Measurements from ENCODE around the gene UBAP1L. TPM values are rescaled to one million over a fixed set of nuclear protein-coding genes. Genes with fewer than 3 reads are reported as not detected.

Gene UBAP1L
- 5.9 and 9.6 TPM in 2 replicates for total RNA-seq

DNA sequence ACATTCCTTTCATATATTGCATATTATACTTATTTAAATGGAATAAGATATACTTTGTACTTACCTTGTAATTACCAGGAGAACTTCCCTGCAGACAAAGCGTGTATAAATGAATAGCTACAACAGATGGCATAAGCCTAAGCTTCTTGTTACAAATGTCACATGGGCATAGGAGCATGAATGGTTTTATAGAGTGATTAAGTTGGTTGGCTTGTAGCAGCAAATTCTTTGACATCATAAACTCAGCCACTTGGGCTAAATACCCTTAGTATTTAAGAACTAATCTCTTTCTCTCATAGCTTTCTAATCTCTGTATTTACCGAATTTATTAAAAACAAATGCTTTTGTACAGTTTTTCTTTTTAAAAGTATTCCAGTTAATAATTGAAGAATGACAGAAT is at the start of gene UBAP1L:
Gene UBAP1L, minus strand, starts transcription at position 115 of the 400 bp plus-strand sequence. CDS start 8,985 bp downstream, outside the sequence.
- Mint-ChIP-seq H3K27me3 (no peaks in the 10 kb centered on the region), H3K4me3 (no peak within 1 kb of the TSS), H3K36me3 (ENCODE audit: low read depth) (peaks cover 74% of the 10 kb centered on the region), H3K9me3 (no peaks in the 10 kb centered on the region), H3K27ac (no peak within 1 kb of the TSS), H3K4me1 (no peaks in the 10 kb centered on the region)
- TF ChIP-seq, protein P1, sequence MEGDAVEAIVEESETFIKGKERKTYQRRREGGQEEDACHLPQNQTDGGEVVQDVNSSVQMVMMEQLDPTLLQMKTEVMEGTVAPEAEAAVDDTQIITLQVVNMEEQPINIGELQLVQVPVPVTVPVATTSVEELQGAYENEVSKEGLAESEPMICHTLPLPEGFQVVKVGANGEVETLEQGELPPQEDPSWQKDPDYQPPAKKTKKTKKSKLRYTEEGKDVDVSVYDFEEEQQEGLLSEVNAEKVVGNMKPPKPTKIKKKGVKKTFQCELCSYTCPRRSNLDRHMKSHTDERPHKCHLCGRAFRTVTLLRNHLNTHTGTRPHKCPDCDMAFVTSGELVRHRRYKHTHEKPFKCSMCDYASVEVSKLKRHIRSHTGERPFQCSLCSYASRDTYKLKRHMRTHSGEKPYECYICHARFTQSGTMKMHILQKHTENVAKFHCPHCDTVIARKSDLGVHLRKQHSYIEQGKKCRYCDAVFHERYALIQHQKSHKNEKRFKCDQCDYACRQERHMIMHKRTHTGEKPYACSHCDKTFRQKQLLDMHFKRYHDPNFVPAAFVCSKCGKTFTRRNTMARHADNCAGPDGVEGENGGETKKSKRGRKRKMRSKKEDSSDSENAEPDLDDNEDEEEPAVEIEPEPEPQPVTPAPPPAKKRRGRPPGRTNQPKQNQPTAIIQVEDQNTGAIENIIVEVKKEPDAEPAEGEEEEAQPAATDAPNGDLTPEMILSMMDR (IDR thresholded peaks at IDR 0.05) = no peak
- ChIA-PET CTCF (no interaction called here), POLR2A (interaction anchor here (0.6 to 1.0 kb wide), 2 partner anchors 11 to 1323 kb away, joined by 3 read pairs; no protein-coding TSS in a partner anchor)
- no peak for DNase-seq
- intact Hi-C loops (cut with micrococcal nuclease) = no loop called here
- ATAC-seq (ENCODE audit: low read depth) = no peak

GRCh38 chr15:65164139-65164538 is 49.1 kb upstream of the UBAP1L start:
- Mint-ChIP-seq H3K27ac (no peak overlapping the region), H3K9me3 (no peaks in the 10 kb centered on the region), H3K4me1 (no peaks in the 10 kb centered on the region), H3K36me3 (ENCODE audit: low read depth) (peaks cover 42% of the 10 kb centered on the region), H3K4me3 (no peak overlapping the region), H3K27me3 (no peaks in the 10 kb centered on the region)
- ChIA-PET POLR2A (no interaction called here), CTCF (no interaction called here)
- TF ChIP-seq, protein P1 (IDR thresholded peaks at IDR 0.05) = no peak
- DNase-seq (no peak), ATAC-seq (ENCODE audit: low read depth) (no peak)
- intact Hi-C loops (cut with micrococcal nuclease) = no loop called here

DNA sequence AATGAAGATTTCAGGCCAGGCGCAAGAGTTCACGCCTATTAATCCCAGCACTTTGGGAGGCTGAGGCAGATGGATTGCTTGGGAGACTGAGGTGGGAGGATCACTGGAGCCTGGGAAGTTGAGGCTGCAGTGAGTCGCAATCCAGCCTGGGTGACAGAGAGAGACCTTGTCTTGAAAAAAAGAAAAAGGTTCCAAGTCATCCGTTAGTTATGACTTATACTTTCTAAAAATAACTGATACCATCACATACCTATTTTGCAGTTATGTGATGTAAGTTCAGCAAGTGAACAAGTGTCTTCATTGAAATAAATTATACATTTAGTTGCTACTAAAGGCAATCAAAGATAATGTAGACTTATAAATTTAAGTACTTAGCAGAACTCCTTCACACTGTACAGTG is 48.0 kb upstream of the UBAP1L start:
- ATAC-seq (ENCODE audit: low read depth) = no peak
- Mint-ChIP-seq H3K4me3 (no peak overlapping the region), H3K4me1 (no peaks in the 10 kb centered on the region), H3K9me3 (no peaks in the 10 kb centered on the region), H3K27ac (no peak overlapping the region), H3K36me3 (ENCODE audit: low read depth) (peaks cover 47% of the 10 kb centered on the region), H3K27me3 (no peaks in the 10 kb centered on the region)
- TF ChIP-seq, protein P1 (IDR thresholded peaks at IDR 0.05) = no peak
- no peak for DNase-seq
- POLR2A ChIA-PET = no interaction called here
- CTCF ChIA-PET = no interaction called here
- intact Hi-C loops (cut with micrococcal nuclease) = loop anchor here (2.0 kb wide), 1 partner anchor 14 kb away; no protein-coding TSS in a partner anchor

DNA sequence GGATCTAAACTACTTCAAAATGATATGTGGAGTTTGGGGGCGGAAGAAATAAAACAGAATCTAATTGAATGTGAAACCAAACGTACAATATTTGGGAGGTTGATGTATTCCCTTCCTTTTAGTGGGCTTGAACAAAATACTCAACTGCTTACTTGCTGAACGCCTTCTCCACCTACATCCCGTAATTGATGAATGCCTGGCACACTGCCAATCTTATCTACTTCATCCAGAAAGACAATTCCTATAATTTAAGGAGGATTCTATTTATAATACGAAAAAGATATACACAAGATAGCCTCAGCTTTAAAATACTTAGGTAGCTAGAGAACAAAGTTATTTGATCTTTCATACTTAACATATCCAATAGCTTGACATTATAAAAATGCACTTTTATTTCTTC is 41.7 kb upstream of the UBAP1L start:
- Mint-ChIP-seq H3K4me1 (no peaks in the 10 kb centered on the region), H3K9me3 (no peaks in the 10 kb centered on the region), H3K4me3 (no peak overlapping the region), H3K27ac (no peak overlapping the region), H3K27me3 (no peaks in the 10 kb centered on the region), H3K36me3 (ENCODE audit: low read depth) (peaks cover 68% of the 10 kb centered on the region)
- intact Hi-C loops (cut with micrococcal nuclease) = no loop called here
- ATAC-seq (ENCODE audit: low read depth) (no peak), DNase-seq (no peak)
- ChIA-PET POLR2A (no interaction called here), CTCF (no interaction called here)
- TF ChIP-seq, protein P1 (IDR thresholded peaks at IDR 0.05) = no peak

DNA sequence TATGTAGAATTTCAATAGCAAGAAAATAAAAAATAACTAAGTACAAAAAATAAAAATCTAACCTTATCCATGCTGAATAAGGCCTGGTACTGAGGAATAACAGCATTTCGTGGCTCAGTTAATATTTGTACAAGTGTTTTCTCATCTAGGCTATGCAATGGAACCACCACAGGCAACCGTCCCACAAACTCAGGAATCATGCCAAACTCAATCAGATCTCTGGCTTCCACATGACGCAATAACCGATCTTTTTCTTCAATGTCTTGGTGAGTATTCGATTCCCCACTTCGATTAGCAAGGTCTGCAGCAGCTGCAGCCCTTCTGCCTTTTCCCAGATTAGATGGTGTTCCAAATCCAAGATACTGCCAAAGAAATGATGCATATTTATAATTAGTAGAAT is 39.7 kb upstream of the UBAP1L start:
- no peak for ATAC-seq (ENCODE audit: low read depth)
- CTCF ChIA-PET = no interaction called here
- intact Hi-C loops (cut with micrococcal nuclease) = no loop called here

More for the DNA sequence above, 39.7 kb upstream of the UBAP1L start:
- TF ChIP-seq, protein P1 (IDR thresholded peaks at IDR 0.05) = no peak
- POLR2A ChIA-PET = no interaction called here
- no peaks in the 10 kb centered on the region for H3K27me3 Mint-ChIP-seq
- no peak overlapping the region for H3K27ac Mint-ChIP-seq
- DNase-seq = no peak
- H3K36me3 Mint-ChIP-seq (ENCODE audit: low read depth) = peaks cover 73% of the 10 kb centered on the region
- no peaks in the 10 kb centered on the region for H3K9me3 Mint-ChIP-seq
- H3K4me1 Mint-ChIP-seq = no peaks in the 10 kb centered on the region
- H3K4me3 Mint-ChIP-seq = no peak overlapping the region
